Ectodermal cell (in vitro differentiated cells): ENCODE results near the gene PRMT1.
"Not testable (repeated sequence)": the region's sequence is repeated elsewhere in the genome, so short reads cannot be mapped to it uniquely, and the experiment has no call there.

Experiments
- H3K27ac ChIP-seq: 2 replicates; pipeline ENCODE4 v1.7.0; 2013; ENCODE audit warnings: mild to moderate bottlenecking, low read depth, low read length; ENCODE audit not compliant: insufficient read depth, poor library complexity, severe bottlenecking
- H3K27me3 ChIP-seq: 2 replicates; pipeline ENCODE4 v1.7.0; 2013; ENCODE audit warnings: mild to moderate bottlenecking, low read length; ENCODE audit not compliant: insufficient read depth, control insufficient read depth, poor library complexity, severe bottlenecking
- H3K36me3 ChIP-seq: one replicate; pipeline ENCODE4 v1.7.0; 2013; ENCODE audit warnings: low read length; ENCODE audit not compliant: control insufficient read depth, insufficient read depth
- H3K4me1 ChIP-seq: one replicate; pipeline ENCODE4 v1.7.0; 2013; ENCODE audit warnings: low read length; ENCODE audit not compliant: control insufficient read depth, insufficient read depth
- H3K4me3 ChIP-seq: 2 replicates; pipeline ENCODE4 v1.7.0; 2013; ENCODE audit warnings: low read depth, low read length, control low read depth; ENCODE audit not compliant: insufficient read depth
- H3K9me3 ChIP-seq: 2 replicates; pipeline ENCODE4 v1.7.0; 2013; ENCODE audit warnings: mild to moderate bottlenecking, low read length, moderate library complexity; ENCODE audit not compliant: control insufficient read depth
- WGBS, 2 experiments: methylation state at CpG; one replicate each; pipeline ENCODE4 v1.1.7; 2013; ENCODE audit warnings: missing lambda C conversion rate in 2 of 2; 5-methylcytosine and 5-hydroxymethylcytosine counted together

PRMT1 gene

GRCh38 chr19:49701271-49701786, 24.3 kb downstream of the PRMT1 start:
- H3K4me3 ChIP-seq: no peak overlapping the region
- no peaks in the 10 kb centered on the region for H3K9me3 ChIP-seq
- 34 to 36% methylated on average over 38 to 39 of the region's 40 CpGs for WGBS, 2 experiments
- no peaks in the 10 kb centered on the region for H3K4me1 ChIP-seq
- H3K27ac ChIP-seq: no peak overlapping the region
- peaks cover 7% of the 10 kb centered on the region for H3K27me3 ChIP-seq
- H3K36me3 ChIP-seq: peaks cover 15% of the 10 kb centered on the region

GRCh38 chr19:49704888-49705642, 28.0 kb downstream of the PRMT1 start:
- Histone ChIP-seq H3K27me3 (peaks cover 7% of the 10 kb centered on the region), H3K36me3 (peaks cover 10% of the 10 kb centered on the region), H3K4me3 (no peak overlapping the region), H3K9me3 (no peaks in the 10 kb centered on the region), H3K27ac (no peak overlapping the region), H3K4me1 (no peaks in the 10 kb centered on the region)
- WGBS, 2 experiments: 96% methylated on average over 22 of the region's 22 CpGs

- Histone ChIP-seq H3K9me3 (no peaks in the 10 kb centered on the region), H3K27me3 (peaks cover 6% of the 10 kb centered on the region), H3K4me3 (no peak overlapping the region), H3K27ac (no peak overlapping the region), H3K4me1 (no peaks in the 10 kb centered on the region), H3K36me3 (peaks cover 10% of the 10 kb centered on the region)
- WGBS, 2 experiments: 96 to 97% methylated on average over 16 of the region's 16 CpGs
Observed at GRCh38 chr19:49705919-49706318, 28.8 kb downstream of the PRMT1 start.

- Histone ChIP-seq H3K4me3 (no peak overlapping the region), H3K9me3 (no peaks in the 10 kb centered on the region), H3K36me3 (peaks cover 13% of the 10 kb centered on the region), H3K27me3 (no peaks in the 10 kb centered on the region), H3K4me1 (no peaks in the 10 kb centered on the region), H3K27ac (no peak overlapping the region)
- 95 to 96% methylated on average over 20 of the region's 20 CpGs for WGBS, 2 experiments
Observed at GRCh38 chr19:49710372-49710951, 33.4 kb downstream of the PRMT1 start.

- Histone ChIP-seq H3K9me3 (no peaks in the 10 kb centered on the region), H3K4me1 (no peaks in the 10 kb centered on the region), H3K27ac (no peak overlapping the region), H3K36me3 (peaks cover 11% of the 10 kb centered on the region), H3K27me3 (no peaks in the 10 kb centered on the region), H3K4me3 (no peak overlapping the region)
- 76 to 78% methylated on average over 20 of the region's 20 CpGs for WGBS, 2 experiments
Observed at GRCh38 chr19:49712397-49712859, 35.4 kb downstream of the PRMT1 start.

GRCh38 chr19:49713236-49713845, 36.3 kb downstream of the PRMT1 start:
- Histone ChIP-seq H3K27me3 (no peaks in the 10 kb centered on the region), H3K27ac (no peak overlapping the region), H3K36me3 (peaks cover 11% of the 10 kb centered on the region), H3K4me1 (no peaks in the 10 kb centered on the region), H3K9me3 (no peaks in the 10 kb centered on the region), H3K4me3 (no peak overlapping the region)
- 88 to 89% methylated on average over 8 of the region's 8 CpGs for WGBS, 2 experiments

- 87 to 90% methylated on average over 3 of the region's 3 CpGs for WGBS, 2 experiments
Observed at GRCh38 chr19:49716154-49716553, 39.1 kb downstream of the PRMT1 start.

GRCh38 chr19:49718511-49718910, 41.4 kb downstream of the PRMT1 start:
- no peaks in the 10 kb centered on the region for H3K4me1 ChIP-seq
- no peak overlapping the region for H3K4me3 ChIP-seq
- H3K27ac ChIP-seq: no peak overlapping the region
- H3K27me3 ChIP-seq: no peaks in the 10 kb centered on the region
- H3K9me3 ChIP-seq: no peaks in the 10 kb centered on the region
- WGBS, 2 experiments: 87 to 90% methylated on average over 8 of the region's 8 CpGs
- no peaks in the 10 kb centered on the region for H3K36me3 ChIP-seq

More at GRCh38 chr19:49716154-49716553, 39.1 kb downstream of the PRMT1 start:
- no peaks in the 10 kb centered on the region for H3K27me3 ChIP-seq
- peaks cover 5% of the 10 kb centered on the region for H3K36me3 ChIP-seq
- H3K27ac ChIP-seq: no peak overlapping the region
- no peak overlapping the region for H3K4me3 ChIP-seq
- H3K9me3 ChIP-seq: no peaks in the 10 kb centered on the region
- no peaks in the 10 kb centered on the region for H3K4me1 ChIP-seq

- WGBS, 2 experiments: 77 to 88% methylated on average over 6 of the region's 6 CpGs
- H3K4me1 ChIP-seq: no peaks in the 10 kb centered on the region
Observed at GRCh38 chr19:49718991-49719390, 41.9 kb downstream of the PRMT1 start.

GRCh38 chr19:49719420-49719819, 42.3 kb downstream of the PRMT1 start:
- H3K27ac ChIP-seq, H3K9me3 ChIP-seq, H3K36me3 ChIP-seq, H3K4me1 ChIP-seq, H3K27me3 ChIP-seq, H3K4me3 ChIP-seq: not testable (repeated sequence)
- 91% methylated on average over 22 of the region's 22 CpGs for WGBS, 2 experiments

More at GRCh38 chr19:49718991-49719390, 41.9 kb downstream of the PRMT1 start:
- H3K27me3 ChIP-seq: no peaks in the 10 kb centered on the region
- H3K9me3 ChIP-seq: no peaks in the 10 kb centered on the region
- no peak overlapping the region for H3K27ac ChIP-seq
- no peak overlapping the region for H3K4me3 ChIP-seq
- H3K36me3 ChIP-seq: no peaks in the 10 kb centered on the region
